Posterior cingulate gyrus (tissue), 11 donors: ENCODE results near the gene CISH.

ENCODE experiments used
- DNase-seq, 10 donors: peaks; one replicate each; pipeline versions ENCODE4 v3.0.0 to v3.0.0-alpha.2; 2020 to 2021; ENCODE audit warnings: mixed read lengths in 3 of 10
- intact Hi-C: fragments of 100-400 bp; cut with DNase I; formaldehyde crosslinking; loops from one replicate; pipeline ENCODE4 v1.15.1; 2023

The CISH gene

DNA sequence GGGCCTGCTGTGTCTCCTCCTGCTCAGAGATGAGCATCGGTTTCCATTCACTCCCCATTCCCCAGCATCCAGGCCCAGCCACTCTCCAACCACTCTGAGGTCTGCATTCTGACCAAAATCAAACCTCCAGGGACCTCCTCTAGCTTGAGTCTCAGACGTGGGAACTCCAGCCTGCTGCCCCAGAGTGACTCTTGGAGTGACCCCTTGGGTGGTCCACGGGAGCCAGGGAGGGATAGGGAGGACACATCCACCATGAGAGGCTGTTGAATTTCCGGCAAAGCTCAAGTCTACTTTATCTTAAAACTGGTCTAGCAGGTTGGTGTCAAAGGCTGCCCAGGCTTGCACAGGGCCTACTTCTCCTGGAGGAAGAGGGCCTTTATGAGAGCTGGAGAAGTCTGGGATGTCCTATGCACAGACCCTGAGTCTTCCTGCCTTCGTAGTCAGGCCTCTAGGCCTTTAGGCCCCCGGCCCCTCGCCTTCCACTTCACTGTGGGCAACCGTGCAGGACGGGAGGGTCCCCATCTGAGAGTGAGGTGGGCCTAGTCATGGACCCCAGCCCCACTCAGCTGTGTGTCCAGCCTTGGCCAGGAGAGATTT is 8.9 kb downstream of the CISH start:
- no peak for DNase-seq

DNA sequence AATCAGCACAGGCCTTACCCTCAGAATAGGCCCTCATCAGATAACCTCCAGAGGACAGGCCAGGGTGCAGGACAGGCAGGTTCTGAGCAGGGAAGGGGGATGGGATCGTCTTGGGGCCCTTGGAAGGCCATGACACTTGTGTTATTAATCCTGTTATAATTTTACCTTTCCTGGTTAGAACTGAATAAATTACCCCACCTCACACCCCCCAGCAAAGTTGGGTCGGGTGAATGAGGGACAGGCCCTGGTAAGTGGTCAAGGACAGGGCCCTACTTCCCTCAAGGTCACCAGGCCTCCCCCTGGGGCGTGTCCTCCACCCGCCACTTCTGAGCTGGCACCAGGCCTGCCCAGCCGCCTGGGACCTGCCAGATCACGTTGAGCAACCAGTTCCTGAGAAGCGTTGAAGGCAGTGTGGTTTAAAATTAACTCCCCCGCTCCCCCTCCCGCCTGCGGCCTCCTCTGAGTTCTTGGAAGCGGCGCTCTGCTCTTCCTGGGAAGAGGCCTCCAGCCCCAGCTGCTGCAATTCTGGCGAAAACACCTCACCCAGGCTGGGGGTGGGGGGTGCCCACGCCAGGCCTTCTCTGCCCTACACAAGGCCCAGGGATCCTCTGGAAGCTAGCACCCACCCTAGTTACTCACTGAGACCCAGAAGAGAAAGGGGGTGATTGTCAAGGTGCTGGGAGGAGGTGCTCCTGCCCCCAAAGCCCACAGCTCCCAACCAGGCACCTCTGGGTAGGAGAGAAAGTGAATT is 10.6 kb downstream of the CISH start:
- intact Hi-C loops = no loop called here
- DNase-seq = peak; percentile 59 to 97 (median 84)

More for the DNA sequence above, 8.9 kb downstream of the CISH start:
- intact Hi-C loops = no loop called here

DNA sequence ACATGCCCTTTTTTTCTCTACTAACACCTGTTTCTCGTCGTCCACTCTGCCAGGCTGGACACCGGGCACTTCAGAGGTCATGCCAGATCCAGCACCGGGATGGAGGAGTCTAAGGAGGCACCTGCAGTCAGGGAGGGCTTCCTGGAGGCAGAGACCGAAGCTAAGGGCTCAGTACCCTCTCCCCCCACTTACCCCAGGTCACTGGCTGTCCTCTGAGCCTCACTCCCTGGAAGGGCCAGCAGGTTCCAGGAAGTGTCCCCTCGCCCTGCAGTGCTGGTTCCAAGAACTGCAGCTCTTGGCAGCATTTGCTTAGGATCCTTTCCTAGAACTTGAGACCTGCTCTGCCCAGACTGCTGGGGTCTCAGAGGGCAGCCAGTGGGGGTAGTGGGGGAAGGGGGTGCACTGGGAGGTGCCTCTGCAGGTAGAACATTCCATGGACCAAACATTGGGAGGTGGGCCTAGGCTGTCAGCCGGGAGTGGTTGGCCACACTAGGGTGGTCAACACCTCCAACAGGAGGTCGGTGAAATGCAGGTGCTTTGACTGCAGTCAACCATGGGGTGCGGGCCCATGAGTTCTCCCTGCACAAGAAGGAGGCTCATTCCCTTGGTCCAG is 11.3 kb downstream of the CISH start:
- no peak for DNase-seq
- intact Hi-C loops = no loop called here

DNA sequence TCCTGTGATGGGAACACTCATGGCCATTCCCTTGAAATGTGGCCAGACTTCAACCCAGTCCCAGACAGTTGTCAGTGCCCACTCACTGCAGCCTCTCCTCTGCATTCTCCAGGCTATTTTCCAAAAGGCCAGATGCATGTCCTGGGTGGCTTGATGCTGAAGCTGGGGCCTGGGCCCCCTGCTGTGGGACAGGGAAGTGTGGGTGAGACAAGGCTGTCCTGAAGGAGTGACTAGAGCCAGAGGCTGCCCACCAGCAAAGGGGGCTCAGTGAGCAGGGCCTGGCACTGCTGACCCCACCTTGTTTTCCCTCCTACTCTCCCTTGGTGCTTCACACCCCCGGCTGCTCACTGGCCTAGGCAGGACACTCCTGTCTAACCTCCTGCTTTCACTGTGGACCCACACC is 11.9 kb downstream of the CISH start:
- intact Hi-C loops = no loop called here
- DNase-seq = no peak

- no peak for DNase-seq
- intact Hi-C loops = no loop called here
Measured at GRCh38 chr3:50599115-50599715, 12.4 kb downstream of the CISH start.

GRCh38 chr3:50594253-50594785 is 17.3 kb downstream of the CISH start:
- DNase-seq = no peak
- intact Hi-C loops = no loop called here

GRCh38 chr3:50592568-50592967 is 19.0 kb downstream of the CISH start:
- intact Hi-C loops = no loop called here
- DNase-seq = no peak

DNA sequence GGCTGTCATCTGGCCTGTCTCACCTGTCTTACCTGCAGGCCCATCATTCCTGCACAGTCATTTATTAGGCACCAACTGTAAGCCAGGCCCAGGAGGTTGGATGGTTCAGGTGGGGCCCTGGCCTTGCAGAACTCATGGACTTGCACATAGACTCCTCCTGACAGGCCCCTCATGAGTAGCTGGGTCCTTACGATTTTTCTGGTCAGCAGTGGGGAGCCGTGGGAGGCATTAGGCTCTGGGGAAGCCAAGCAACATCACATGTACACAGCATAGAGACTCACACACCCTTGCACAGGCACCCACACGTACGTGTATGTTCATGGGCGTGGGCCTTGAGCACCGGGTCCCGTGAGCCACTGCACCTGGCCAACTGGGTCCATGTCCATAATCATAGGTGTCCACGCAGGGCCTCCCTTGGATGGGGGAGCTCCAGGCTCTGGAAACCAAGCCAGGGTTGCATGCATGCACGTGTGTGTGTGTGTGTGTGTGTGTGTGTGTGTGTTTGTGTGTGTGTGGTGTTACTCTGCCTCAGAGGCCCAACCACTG is 20.3 kb downstream of the CISH start:
- DNase-seq = no peak
- intact Hi-C loops = no loop called here

DNA sequence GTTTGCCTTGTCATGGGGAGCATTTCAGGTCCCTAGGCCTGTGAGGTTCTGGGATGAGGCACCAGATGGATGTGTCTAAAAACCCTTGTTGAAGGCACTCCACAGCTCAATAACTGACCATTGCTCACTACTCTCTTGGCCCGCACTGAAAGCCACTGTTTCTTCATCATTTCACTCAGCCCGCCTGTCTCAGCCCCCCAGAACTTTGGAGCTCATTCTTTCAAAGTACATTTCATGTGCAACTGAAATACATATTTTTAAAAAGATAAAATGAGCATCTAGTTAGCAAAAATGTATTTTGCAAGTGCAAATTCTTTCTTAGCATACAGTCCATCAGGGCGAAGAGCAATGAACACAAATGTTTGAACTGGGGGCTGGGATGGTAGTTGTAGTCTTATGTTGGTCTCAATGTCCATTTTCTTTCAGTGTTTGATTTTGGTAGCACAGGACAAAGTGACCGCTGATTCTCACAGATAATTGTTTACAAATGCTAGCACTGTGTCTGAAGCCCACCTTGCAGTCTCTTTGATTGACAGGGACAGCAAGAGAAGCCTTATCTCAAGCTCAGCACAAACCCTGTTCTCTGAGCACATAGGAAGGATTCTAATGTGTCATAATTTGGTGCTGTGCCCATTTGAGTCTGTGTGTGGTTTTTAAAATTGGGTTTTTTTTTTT is 22.7 kb downstream of the CISH start:
- DNase-seq = no peak
- intact Hi-C loops = no loop called here

DNA sequence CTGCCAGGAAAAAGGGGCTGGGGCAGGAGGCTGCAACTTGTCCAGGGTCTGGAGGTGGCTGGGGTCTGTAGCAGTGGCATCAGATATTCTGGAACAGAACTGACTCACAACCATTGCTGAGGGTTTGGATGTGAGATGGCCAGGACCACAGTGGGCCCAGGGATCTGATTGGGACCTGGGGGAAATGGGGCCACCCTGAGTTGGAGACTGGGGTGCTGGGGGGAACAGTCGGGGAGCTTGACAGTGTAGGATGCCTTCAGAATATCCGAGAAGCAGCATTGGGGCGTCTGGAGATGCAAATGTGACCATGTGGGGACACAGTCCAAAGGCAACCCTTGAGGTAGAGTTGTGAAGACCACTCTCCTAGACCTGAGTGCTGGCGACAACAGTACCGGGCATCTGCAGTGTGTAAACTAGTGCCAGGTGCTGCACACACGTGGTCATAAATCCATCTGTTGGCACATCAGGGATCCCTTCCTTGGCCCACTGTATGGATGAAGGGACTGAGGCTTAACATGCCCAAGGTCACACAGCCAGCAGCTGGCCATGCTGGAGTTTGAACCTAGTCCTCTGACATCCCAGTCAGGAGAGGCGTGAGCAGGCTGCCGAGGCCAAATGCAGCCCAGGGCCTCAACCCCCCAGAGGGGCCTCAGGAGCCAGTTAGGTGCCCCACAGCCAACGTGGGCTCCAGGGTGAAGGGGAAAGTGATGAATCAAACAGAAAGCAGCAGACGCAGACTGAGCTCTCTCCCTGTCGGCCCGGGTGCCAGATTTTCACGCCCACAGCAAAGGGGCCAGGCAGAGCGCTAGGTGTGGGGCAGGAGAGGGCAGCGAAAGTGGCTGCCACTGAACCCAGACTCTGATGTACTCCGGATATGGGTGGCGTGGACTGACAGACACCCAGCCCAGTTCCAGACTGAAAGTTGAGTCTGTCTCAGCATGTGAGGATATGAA is 23.5 kb downstream of the CISH start:
- intact Hi-C loops = no loop called here
- DNase-seq = no peak

GRCh38 chr3:50587373-50587772 is 24.2 kb downstream of the CISH start:
- DNase-seq = no peak
- intact Hi-C loops = no loop called here

DNA sequence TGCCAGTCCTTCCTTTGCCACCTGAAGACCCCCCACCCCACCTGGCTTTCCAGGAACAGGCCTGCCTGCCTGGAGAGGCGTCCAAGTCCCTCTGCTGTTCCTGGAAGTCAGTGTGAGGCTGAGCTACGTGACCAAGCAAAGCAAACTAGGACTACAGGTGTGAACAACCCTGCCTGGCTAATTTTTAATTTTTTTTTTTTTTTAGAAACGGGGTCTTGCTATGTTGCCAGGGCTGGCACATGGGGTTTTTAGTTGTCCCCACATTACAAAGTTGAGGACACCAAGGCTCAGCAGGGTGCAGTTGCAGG is 24.9 kb downstream of the CISH start:
- no peak for DNase-seq
- intact Hi-C loops = no loop called here

GRCh38 chr3:50585919-50586762 is 25.4 kb downstream of the CISH start:
- intact Hi-C loops = no loop called here
- no peak for DNase-seq

DNA sequence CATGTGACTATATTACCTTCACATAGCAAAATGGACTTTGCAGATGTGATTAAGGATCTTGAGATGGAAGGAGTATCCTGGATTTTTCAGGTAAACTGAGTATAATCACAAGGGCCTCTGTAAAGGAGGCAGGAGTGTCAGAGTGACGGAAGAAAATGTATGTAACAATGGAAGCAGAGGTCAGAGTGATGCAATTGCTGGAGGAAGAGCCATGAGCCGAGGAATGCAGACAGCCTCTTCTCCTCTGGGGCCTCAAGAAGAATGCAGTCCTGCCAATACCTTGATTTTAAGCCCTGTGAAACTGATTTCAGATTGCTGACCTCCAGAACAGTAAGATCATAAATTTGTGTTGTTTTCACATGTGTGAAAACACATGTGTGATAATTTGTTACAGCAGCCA is 27.2 kb downstream of the CISH start:
- DNase-seq = no peak
- intact Hi-C loops = no loop called here

DNA sequence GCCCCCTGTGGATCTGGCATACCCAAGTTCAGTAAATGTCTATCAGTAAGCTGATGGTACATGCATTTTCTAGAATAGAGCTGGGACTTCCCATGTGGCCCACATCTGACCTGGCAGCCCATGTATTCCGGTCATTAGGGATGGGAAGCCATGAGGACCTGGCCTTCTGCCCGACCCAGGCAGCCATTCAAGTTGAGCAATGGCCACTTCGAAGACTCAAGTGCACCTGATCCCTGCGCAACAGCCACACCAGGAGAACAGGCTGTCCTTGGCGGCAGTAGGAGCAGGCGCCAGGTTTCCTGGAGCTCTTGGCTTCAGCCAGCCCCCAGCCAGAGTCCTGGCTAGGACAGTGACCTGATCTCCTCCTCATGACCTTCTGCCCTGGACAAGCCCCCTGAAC is 27.7 kb downstream of the CISH start:
- intact Hi-C loops = no loop called here
- no peak for DNase-seq

DNA sequence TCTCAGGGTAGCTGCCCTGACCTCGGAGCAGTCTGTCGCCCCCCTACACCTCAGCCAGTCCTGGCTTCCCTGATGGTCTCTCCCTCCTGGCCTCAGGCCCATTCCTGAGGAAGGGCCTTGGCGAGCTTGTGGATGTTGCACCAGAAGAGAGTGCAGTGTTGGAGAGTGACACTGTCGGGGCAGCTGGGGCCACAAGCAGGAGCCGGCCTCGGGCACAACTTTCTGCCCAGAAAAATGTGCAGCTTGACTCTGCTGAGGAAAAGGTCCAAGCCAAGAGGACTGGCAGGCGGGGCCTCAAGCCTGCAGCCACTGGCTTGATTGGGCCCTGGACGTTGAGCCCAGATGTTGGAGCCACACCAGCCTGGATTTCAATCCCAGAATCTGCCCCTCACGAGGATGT is 29.5 kb downstream of the CISH start:
- intact Hi-C loops = no loop called here
- DNase-seq = no peak

DNA sequence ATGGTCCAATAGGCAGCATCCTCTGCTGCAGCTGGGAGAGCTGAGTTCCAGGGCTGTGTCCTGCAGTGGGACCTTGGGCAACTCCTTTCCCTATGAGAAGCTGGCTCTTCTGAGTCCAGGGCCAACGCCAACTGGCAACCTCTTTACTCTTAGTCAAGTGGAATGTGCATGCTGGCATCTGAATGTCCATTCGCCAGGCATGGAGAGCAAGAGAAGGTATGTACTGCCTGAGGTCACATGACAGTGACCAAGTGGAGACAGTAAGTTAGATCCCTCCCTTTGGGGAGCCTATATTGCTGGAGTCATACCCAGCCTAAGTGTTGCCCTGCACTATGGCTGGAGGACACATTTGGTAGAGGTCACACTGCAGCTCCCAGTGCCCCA is 30.1 kb downstream of the CISH start:
- intact Hi-C loops = no loop called here
- DNase-seq = no peak

DNA sequence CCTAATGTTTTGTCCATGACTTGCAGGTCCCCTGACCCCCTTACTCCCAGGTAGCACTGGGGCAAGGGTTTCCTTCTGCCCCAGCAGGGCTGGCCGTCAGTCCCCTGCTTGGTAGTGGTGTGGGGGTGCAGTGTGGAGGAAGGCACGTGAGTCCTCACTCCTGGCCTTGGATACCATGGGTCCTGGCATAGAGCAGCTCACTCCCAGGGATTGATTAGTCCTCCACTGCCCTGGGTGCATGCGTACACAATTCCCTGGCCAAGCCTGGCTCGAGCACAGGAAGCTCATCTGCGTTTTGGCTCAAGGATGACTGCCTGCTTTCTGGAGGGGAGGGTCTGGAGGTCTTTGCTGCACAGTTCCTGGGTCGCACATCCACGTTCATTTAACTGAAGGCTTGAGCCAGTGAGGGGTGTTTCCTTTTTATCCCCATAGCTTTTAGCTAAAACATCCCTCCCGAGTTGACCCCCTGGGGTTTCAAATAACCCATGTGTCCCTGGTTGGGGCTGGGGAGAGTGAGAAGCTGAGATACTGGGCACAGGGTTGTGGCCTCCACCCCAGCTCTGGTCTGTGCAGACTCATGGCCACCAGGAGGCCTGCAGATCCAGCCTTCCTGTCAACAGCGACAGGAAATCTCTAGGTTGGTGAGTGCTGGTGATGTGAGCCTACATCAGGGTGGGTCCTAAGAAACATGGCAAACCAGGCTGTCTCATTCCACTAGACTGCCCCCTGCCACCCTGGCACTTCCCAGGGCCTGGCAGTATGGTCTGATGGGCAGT is 30.7 kb downstream of the CISH start:
- intact Hi-C loops = no loop called here
- DNase-seq = no peak
